Stimulated activated effector memory CD8-positive, alpha-beta T cell treated with anti-CD3 and anti-CD28 coated beads, Interleukin-12 subunit alpha, Interleukin-12 subunit beta, amount 100 ng/mL, for 72 hours (primary cell): ENCODE results near the gene ABCD3.

Source experiments
- ATAC-seq: fragments of 150-1000 bp; cut with Tn5 transposase; 2 replicates; pipeline ENCODE4 v1.10.0; 2021
- DNase-seq, 2 donors: peaks; one replicate each; pipeline ENCODE4 v3.0.0; 2021 to 2022; ENCODE audit warnings: low spot score in 2 of 2
- H3K27ac Mint-ChIP-seq: one replicate; pipeline ENCODE4 v1.8.0; 2022; ENCODE audit warnings: mild to moderate bottlenecking, mixed read lengths
- H3K36me3 Mint-ChIP-seq: one replicate; pipeline ENCODE4 v1.8.0; 2022; ENCODE audit warnings: mild to moderate bottlenecking, mixed read lengths
- H3K4me1 Mint-ChIP-seq: one replicate; pipeline ENCODE4 v1.8.0; 2022; ENCODE audit warnings: mixed read lengths
- H3K4me3 Mint-ChIP-seq: one replicate; pipeline ENCODE4 v1.8.0; 2022; ENCODE audit warnings: mild to moderate bottlenecking, mixed read lengths
- H3K9me3 Mint-ChIP-seq: one replicate; pipeline ENCODE4 v1.8.0; 2022; ENCODE audit warnings: mixed read lengths

The ABCD3 gene

GRCh38 chr1:94540440-94541245 is 122.5 kb downstream of the ABCD3 start:
- H3K9me3 Mint-ChIP-seq, result no peaks in the 10 kb centered on the region
- H3K27ac Mint-ChIP-seq, result no peak overlapping the region
- H3K4me1 Mint-ChIP-seq, result peaks cover 6% of the 10 kb centered on the region
- no peaks in the 10 kb centered on the region for H3K36me3 Mint-ChIP-seq
- ATAC-seq (no peak), DNase-seq (no peak)
- H3K4me3 Mint-ChIP-seq, result peak overlapping the region; percentile 78

GRCh38 chr1:94541246-94542087 is 123.3 kb downstream of the ABCD3 start, which contains the start of gene F3:
Gene F3, minus strand, starts transcription at chr1:94541759. Its CDS starts 123 bp downstream, at chr1:94541636.
- peak within 1 kb of the TSS; percentile 78 for H3K4me3 Mint-ChIP-seq
- peak; percentile 51 to 79 for DNase-seq
- peaks cover 6% of the 10 kb centered on the region for H3K4me1 Mint-ChIP-seq
- H3K9me3 Mint-ChIP-seq, result no peaks in the 10 kb centered on the region
- H3K27ac Mint-ChIP-seq, result peak within 1 kb of the TSS; percentile 37
- no peaks in the 10 kb centered on the region for H3K36me3 Mint-ChIP-seq
- ATAC-seq, result peak; percentile 95

GRCh38 chr1:94542088-94542870 is 124.1 kb downstream of the ABCD3 start:
- Mint-ChIP-seq H3K36me3 (no peaks in the 10 kb centered on the region), H3K4me3 (peak overlapping the region; percentile 78), H3K4me1 (peaks cover 6% of the 10 kb centered on the region), H3K27ac (peak overlapping the region; percentile 37), H3K9me3 (no peaks in the 10 kb centered on the region)
- DNase-seq (no peak), ATAC-seq (peak; percentile 11)

- Mint-ChIP-seq H3K27ac (no peak overlapping the region), H3K9me3 (no peaks in the 10 kb centered on the region), H3K4me1 (peaks cover 6% of the 10 kb centered on the region), H3K36me3 (no peaks in the 10 kb centered on the region), H3K4me3 (peak overlapping the region; percentile 78)
- DNase-seq (no peak), ATAC-seq (no peak)
These were observed 124.8 kb downstream of the ABCD3 start for GRCh38 chr1:94543001-94543400.

GRCh38 chr1:94543893-94544635 is 125.9 kb downstream of the ABCD3 start:
- H3K4me3 Mint-ChIP-seq, result no peak overlapping the region
- H3K27ac Mint-ChIP-seq, result no peak overlapping the region
- ATAC-seq (no peak), DNase-seq (no peak)
- no peaks in the 10 kb centered on the region for H3K9me3 Mint-ChIP-seq
- no peaks in the 10 kb centered on the region for H3K36me3 Mint-ChIP-seq
- H3K4me1 Mint-ChIP-seq, result peaks cover 6% of the 10 kb centered on the region

GRCh38 chr1:94544706-94545490 is 126.7 kb downstream of the ABCD3 start:
- H3K4me3 Mint-ChIP-seq, result no peak overlapping the region
- H3K9me3 Mint-ChIP-seq, result no peaks in the 10 kb centered on the region
- H3K27ac Mint-ChIP-seq, result no peak overlapping the region
- H3K36me3 Mint-ChIP-seq, result no peaks in the 10 kb centered on the region
- ATAC-seq (no peak), DNase-seq (no peak)
- peaks cover 6% of the 10 kb centered on the region for H3K4me1 Mint-ChIP-seq

- Mint-ChIP-seq H3K4me3 (no peak overlapping the region), H3K4me1 (no peaks in the 10 kb centered on the region), H3K9me3 (no peaks in the 10 kb centered on the region), H3K27ac (no peak overlapping the region), H3K36me3 (no peaks in the 10 kb centered on the region)
- no peak for DNase-seq
- no peak for ATAC-seq
These were observed 131.5 kb downstream of the ABCD3 start for GRCh38 chr1:94549706-94550105.

- H3K27ac Mint-ChIP-seq, result no peak overlapping the region
- no peaks in the 10 kb centered on the region for H3K9me3 Mint-ChIP-seq
These were observed 132.2 kb downstream of the ABCD3 start for GRCh38 chr1:94550396-94550795.

GRCh38 chr1:94550800-94551241 is 132.6 kb downstream of the ABCD3 start:
- Mint-ChIP-seq H3K27ac (no peak overlapping the region), H3K36me3 (no peaks in the 10 kb centered on the region), H3K9me3 (no peaks in the 10 kb centered on the region), H3K4me1 (no peaks in the 10 kb centered on the region), H3K4me3 (no peak overlapping the region)
- DNase-seq (no peak), ATAC-seq (no peak)

More at GRCh38 chr1:94550396-94550795, 132.2 kb downstream of the ABCD3 start:
- Mint-ChIP-seq H3K36me3 (no peaks in the 10 kb centered on the region), H3K4me1 (no peaks in the 10 kb centered on the region), H3K4me3 (no peak overlapping the region)
- DNase-seq, result no peak
- no peak for ATAC-seq

- no peak for DNase-seq
- Mint-ChIP-seq H3K36me3 (no peaks in the 10 kb centered on the region), H3K4me3 (no peak overlapping the region), H3K9me3 (no peaks in the 10 kb centered on the region), H3K4me1 (no peaks in the 10 kb centered on the region), H3K27ac (no peak overlapping the region)
- ATAC-seq, result no peak
These were observed 133.3 kb downstream of the ABCD3 start for GRCh38 chr1:94551449-94551848.

- H3K27ac Mint-ChIP-seq, result no peak overlapping the region
- H3K9me3 Mint-ChIP-seq, result no peaks in the 10 kb centered on the region
- H3K36me3 Mint-ChIP-seq, result no peaks in the 10 kb centered on the region
- no peak overlapping the region for H3K4me3 Mint-ChIP-seq
- DNase-seq, result no peak
- H3K4me1 Mint-ChIP-seq, result no peaks in the 10 kb centered on the region
- ATAC-seq, result no peak
These were observed 133.9 kb downstream of the ABCD3 start for GRCh38 chr1:94552071-94552586.

GRCh38 chr1:94553323-94553730 is 135.1 kb downstream of the ABCD3 start:
- Mint-ChIP-seq H3K4me1 (no peaks in the 10 kb centered on the region), H3K36me3 (no peaks in the 10 kb centered on the region), H3K4me3 (no peak overlapping the region), H3K9me3 (no peaks in the 10 kb centered on the region), H3K27ac (no peak overlapping the region)
- ATAC-seq (no peak), DNase-seq (no peak)

GRCh38 chr1:94553931-94554330 is 135.7 kb downstream of the ABCD3 start:
- H3K36me3 Mint-ChIP-seq, result no peaks in the 10 kb centered on the region
- no peak overlapping the region for H3K27ac Mint-ChIP-seq
- H3K9me3 Mint-ChIP-seq, result no peaks in the 10 kb centered on the region
- no peak overlapping the region for H3K4me3 Mint-ChIP-seq
- DNase-seq (no peak), ATAC-seq (no peak)
- no peaks in the 10 kb centered on the region for H3K4me1 Mint-ChIP-seq

- no peaks in the 10 kb centered on the region for H3K4me1 Mint-ChIP-seq
- no peak for DNase-seq
- H3K9me3 Mint-ChIP-seq, result no peaks in the 10 kb centered on the region
- no peak overlapping the region for H3K27ac Mint-ChIP-seq
- no peak for ATAC-seq
- H3K4me3 Mint-ChIP-seq, result no peak overlapping the region
- H3K36me3 Mint-ChIP-seq, result no peaks in the 10 kb centered on the region
These were observed 136.4 kb downstream of the ABCD3 start for GRCh38 chr1:94554580-94554979.
